Activated T-helper 1 cell treated with anti-CD3 and anti-CD28 coated beads, Interleukin-2, amount 50 U/mL, for 16 hours (primary cell): Measurements from ENCODE around the gene PPCS.

Experiments used
- DNase-seq, 2 donors: peaks; one replicate each; pipeline ENCODE4 v3.0.0-alpha.2; 2020; ENCODE audit warnings: low read depth in 1 of 2, low spot score in 1 of 2

PPCS gene

DNA sequence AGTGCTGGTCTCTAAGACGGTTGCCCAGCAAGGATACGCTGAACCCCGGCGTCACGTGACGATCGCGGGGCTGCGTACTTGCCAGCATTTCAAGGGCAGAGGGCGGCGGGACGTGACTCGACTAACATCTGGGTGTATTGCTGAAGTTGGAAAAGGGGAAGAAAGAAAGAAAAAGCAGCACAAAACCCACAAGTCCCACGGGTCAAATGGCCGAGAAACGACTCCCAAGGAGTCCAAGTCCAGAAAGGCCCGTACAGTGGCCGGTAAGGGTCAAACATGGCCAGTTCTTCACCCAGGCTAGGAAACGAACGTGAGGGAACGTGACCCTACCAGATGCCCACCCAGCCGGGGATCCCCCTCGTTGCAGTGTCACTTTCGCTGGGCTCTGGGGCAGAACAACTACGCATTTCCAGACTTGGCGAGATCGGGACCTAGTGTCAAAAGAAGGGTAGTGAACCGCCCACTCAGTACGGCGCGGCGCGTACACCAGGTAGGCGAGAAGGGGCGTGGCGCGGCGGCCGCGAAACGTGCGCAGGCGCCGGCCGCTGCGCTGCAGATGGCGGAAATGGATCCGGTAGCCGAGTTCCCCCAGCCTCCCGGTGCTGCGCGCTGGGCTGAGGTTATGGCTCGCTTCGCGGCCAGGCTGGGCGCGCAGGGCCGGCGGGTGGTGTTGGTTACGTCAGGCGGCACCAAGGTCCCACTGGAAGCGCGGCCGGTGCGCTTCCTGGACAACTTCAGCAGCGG, at the start of gene PPCS, which contains the start of gene ZMYND12:
Gene PPCS, plus strand, starts transcription at position 534 of the 744 bp plus-strand sequence. Its CDS starts 23 bp downstream, at position 557.
Gene ZMYND12, minus strand, starts transcription at position 13 of the 744 bp plus-strand sequence. CDS start 25 bp downstream, outside the sequence.
- peak; percentile 77 to 85 for DNase-seq

DNA sequence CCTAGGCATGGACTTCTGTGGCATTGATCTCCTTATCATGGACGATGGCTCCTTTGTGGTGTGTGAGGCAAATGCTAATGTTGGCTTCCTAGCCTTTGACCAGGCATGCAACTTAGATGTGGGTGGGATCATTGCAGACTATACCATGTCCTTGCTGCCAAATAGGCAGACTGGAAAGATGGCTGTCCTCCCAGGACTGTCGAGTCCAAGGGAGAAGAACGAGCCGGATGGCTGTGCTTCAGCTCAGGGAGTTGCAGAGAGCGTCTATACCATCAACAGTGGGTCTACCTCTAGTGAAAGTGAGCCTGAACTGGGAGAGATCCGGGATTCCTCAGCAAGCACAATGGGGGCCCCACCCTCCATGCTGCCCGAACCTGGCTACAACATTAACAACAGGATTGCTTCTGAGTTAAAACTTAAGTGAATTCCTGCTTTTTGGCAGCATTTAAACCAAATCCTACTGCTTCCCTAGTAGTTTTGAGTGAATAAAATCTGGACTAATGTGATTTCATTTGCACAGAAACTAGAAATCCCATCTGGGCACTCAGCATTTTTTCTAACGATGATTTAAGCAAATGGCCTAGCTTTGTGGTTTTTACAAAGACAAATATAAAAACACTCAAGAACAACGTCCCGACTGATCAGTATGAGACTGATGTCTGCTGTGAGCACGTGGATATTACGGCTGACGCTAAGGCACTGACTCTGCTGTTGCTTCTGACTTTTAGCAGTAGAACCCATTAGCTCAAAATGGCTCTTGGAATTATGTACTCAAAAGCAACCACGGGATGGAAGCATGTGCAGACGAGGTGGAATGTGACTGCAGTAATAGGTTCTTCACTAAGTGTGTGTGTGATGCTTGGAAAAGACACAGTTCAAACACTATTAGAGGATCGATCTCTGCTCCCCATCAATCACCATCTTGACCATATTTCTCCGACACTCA, 41.5 kb upstream of the PPCS start:
- DNase-seq = no peak

DNA sequence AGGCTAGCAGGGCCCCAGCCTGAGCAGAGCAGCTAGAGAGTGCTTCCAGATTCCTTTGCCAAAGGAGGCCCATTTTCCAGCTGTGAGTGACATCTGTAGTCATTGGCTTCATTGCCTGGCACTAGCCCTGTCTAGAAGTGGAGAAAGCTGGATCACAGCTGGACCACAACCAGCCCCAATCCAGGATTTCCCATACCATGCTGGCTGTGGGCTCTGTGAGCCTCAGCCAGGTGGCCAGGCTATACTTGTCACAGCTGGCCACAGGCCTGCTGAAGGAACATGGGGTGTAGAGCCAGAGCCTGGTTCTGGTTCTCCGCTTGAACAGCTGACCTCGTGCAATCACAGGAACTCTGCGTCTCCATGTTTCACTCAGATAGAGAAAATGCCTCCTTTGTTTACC, 39.2 kb upstream of the PPCS start:
- DNase-seq = no peak

DNA sequence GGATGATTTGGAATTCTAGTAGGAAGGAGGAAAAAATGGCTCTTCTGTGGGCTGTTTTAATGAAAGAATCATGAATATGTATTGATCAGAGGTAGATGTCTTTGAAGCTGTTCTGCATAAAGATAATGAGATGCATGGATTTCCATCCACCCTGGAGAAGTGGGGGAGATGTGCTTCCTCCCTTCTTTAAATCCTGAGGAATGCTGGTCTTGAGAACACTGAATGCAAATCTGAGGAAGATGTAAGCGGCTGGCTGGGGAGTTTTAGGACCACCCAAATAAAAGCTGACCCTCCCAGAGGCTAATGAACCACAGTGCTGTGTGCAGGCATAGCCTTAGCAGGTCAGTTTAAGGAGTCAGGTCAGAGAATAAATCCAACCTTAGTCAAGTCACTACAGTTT, 37.8 kb upstream of the PPCS start:
- DNase-seq = no peak

- no peak for DNase-seq
Observed at GRCh38 chr1:42419126-42419821, 37.1 kb upstream of the PPCS start.

DNA sequence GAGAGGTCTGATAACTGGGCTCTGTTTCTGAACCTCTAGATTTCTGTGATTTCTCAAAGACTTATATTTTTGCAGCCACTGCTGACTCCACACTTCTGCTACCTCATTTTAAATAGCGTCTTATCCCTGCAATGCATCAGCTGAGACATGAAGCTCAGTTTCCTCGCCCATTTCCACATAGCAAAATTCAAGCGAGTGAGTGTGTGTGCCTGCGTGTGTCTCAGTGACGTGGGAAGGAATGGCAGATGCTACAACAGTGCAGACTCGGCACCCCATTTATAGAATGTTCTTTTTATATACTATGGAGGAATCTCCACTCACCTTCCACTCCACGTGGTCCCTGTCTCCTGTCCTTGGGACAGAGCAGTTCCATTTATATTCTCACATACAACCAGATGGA, 36.2 kb upstream of the PPCS start:
- DNase-seq = no peak

GRCh38 chr1:42420911-42421585, 35.3 kb upstream of the PPCS start:
- DNase-seq = no peak

DNA sequence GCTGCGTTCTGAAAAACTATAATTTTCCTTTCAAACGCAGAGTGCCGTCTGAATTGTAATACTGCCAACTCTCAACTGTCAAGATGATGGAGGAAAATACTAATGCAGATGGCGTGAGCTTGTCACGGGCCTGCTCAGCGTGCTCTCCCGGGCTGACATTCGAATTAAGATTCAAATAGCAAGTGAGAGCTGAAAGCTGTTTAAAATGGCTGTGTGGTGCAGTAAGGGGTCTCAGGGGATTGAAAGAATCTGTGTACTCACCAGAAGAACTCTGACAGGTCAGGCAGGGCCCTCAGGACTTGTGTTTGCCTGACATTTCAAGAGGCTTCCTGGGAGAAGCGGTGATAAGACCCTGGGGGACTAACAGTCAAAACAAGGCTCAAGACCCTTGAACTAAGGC, 33.6 kb upstream of the PPCS start:
- no peak for DNase-seq

- no peak for DNase-seq
Observed at GRCh38 chr1:42423681-42424080, 32.7 kb upstream of the PPCS start.

DNA sequence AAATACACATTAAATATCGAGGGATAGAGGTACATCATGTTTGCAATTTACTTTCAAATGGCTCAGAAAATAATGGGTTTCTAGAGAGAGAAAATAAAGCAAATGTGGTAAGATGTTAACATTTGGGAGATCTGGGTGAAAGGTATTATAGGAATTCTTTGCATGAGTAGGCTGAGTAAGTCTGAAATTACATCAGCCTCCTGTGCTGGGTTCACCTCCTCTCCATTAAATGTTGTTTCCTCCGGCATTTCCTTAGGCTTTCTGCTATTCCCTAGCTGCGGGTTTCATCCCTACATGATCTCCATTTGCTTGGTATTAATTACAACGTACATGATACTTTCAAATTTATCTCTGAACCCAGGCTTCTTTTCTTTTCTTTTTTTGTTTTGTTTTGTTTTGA, 32.1 kb upstream of the PPCS start:
- DNase-seq = no peak

DNA sequence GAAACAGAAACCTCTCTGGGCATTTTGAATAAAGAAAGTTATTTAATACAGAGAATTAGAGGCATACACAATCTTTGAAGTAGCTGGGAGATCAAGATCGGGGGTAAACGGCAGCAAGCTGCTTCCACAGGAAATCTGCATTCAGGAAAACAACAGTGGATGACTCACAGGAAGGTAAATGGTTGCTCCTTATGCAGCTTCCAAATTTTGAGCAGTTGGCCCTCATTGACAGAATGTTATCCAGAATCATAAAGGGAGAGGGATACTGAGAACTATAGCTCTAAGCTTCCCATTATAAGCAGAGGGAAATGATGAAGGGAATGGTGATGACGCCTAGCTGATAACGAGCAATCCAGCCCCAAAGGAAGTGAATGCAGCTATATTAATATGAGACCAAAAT, 29.1 kb upstream of the PPCS start:
- DNase-seq = no peak

- no peak for DNase-seq
Observed at GRCh38 chr1:42429603-42430002, 26.7 kb upstream of the PPCS start.

DNA sequence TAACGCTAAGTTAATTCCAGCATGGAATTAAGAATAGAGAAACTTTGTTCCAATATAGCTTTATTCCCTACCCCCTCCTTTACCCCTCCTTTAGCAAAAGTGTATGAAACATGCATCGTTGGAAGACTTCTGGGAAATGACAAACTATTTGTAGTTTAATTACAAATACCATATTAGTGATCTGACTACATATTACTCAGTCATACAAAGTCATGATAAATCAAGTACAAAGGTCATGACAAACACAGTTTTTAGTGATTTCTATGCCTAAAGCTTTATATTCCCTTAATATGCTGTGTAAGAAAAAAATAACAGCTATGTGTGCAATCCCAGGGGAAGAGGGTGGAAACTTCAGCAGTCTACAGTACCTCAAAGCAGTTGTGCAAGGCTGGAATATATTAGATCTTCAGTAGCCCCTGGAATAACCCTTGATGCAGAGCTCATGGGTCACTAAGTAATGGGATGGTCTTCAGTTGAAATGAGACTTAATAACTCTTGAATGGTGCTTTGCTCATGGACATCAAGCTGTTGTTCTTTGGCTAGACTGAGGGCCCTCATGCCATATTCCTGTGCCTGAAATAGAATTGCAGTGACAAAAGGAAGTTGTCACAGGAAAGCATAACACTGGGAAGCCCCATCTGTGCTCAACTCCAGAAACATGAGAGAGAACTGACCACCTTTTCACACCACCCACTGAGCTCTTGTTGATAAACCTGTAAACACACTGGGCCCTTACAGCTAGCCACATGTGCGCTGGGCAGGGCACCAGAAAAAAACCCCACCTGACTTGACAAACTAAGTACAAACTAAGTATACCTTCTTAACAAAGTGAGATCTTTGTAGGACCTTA, 25.8 kb upstream of the PPCS start:
- DNase-seq = no peak

- no peak for DNase-seq
Observed at GRCh38 chr1:42431514-42431913, 24.8 kb upstream of the PPCS start.

DNA sequence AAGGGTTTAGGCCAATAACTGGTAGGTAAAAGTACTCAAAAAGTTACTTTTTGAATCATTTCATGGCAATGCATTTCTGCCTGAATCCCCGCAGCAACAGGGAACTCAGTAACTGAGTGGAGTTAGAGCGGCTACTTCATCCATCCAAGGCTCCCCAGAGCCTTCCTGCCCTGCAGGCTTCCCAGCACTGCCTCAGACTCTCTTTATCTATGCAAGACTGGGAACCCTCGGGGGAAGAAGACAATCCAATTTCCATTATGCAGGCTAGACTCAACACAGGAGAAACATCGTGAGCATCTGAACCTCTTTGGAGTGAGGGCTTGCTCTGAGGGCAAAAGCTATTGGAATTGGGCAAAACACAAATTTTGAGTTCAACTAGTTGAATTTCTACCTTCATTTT, 23.6 kb upstream of the PPCS start:
- DNase-seq = no peak

- DNase-seq = no peak
Observed at GRCh38 chr1:42433369-42433768, 23.0 kb upstream of the PPCS start.

DNA sequence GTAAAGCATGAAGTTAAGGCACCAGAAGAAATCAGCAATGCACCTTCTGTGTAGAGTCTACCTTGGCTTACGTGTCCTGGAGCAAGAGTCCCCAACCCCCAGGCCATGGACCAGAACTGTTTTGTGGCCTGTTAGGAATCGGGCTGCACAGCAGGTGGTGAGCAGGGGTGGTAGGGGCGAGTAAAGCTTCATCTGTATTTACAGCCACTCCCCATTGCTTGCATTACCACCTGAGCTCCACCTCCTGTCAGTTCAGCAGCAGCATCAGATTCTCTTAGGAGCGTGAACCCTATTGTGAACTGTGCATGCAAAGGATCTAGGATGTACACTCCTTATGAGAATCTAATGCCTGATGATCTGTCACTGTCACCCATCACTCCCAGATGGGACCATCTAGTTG, 22.0 kb upstream of the PPCS start:
- no peak for DNase-seq

GRCh38 chr1:42439940-42440339, 16.4 kb upstream of the PPCS start:
- DNase-seq = no peak

GRCh38 chr1:42442662-42443061, 13.7 kb upstream of the PPCS start:
- no peak for DNase-seq

GRCh38 chr1:42449256-42449655, 7.1 kb upstream of the PPCS start:
- DNase-seq = no peak
